Osteoblast (primary cell): ENCODE data around the gene SLC5A10. TPM values are rescaled to one million over a fixed set of nuclear protein-coding genes. Genes with fewer than 3 reads are reported as not detected.

ENCODE experiments used
- DNase-seq: peaks from one replicate; pipeline ENCODE4 v3.0.0; 2011; ENCODE audit warnings: low spot score, mixed read lengths; ENCODE audit not compliant: insufficient read length; ENCODE audit errors: missing footprints
- H2AFZ ChIP-seq: 2 replicates; pipeline ENCODE4 v1.6.0; 2011; ENCODE audit warnings: mild to moderate bottlenecking, low read length
- H3K27ac ChIP-seq: 2 replicates; pipeline ENCODE4 v1.5.1; 2011; ENCODE audit warnings: mild to moderate bottlenecking, low read depth, low read length, moderate library complexity
- H3K27me3 ChIP-seq: 2 replicates; pipeline ENCODE4 v1.6.0; 2012; ENCODE audit warnings: mild to moderate bottlenecking, control low read depth, inconsistent platforms, low read length, moderate library complexity; ENCODE audit not compliant: insufficient read depth
- H3K36me3 ChIP-seq: 2 replicates; pipeline ENCODE4 v1.5.1; 2011; ENCODE audit warnings: mild to moderate bottlenecking, low read length, control low read depth, moderate library complexity; ENCODE audit not compliant: insufficient read depth
- H3K4me1 ChIP-seq: 2 replicates; pipeline ENCODE4 v1.5.1; 2011; ENCODE audit warnings: mild to moderate bottlenecking, low read length, control low read depth, moderate library complexity; ENCODE audit not compliant: insufficient read depth
- H3K4me2 ChIP-seq: 2 replicates; pipeline ENCODE4 v1.6.0; 2011; ENCODE audit warnings: mild to moderate bottlenecking, low read length; ENCODE audit not compliant: insufficient read depth
- H3K4me3 ChIP-seq: fragments of 200-600 bp; sonication (generic); 3 replicates; pipeline ENCODE4 v1.5.1; 2012; ENCODE audit warnings: mild to moderate bottlenecking, low read length, inconsistent platforms; ENCODE audit not compliant: insufficient read depth
- H3K79me2 ChIP-seq: 2 replicates; pipeline ENCODE4 v1.6.0; 2012; ENCODE audit warnings: mild to moderate bottlenecking, low read length, control low read depth, inconsistent platforms; ENCODE audit not compliant: insufficient read depth
- H3K9me3 ChIP-seq: 2 replicates; pipeline ENCODE4 v1.5.1; 2011; ENCODE audit warnings: low read depth, low read length, control low read depth
- H4K20me1 ChIP-seq: 2 replicates; pipeline ENCODE4 v1.6.0; 2012; ENCODE audit warnings: mild to moderate bottlenecking, low read length, control low read depth; ENCODE audit not compliant: insufficient read depth
- total RNA-seq: library from RNA; depleted of rRNA; stranded (reverse); fragments of >200 nt; gene quantifications from 2 replicates; pipeline ENCODE4 v1.2.3, GENCODE V29; 2012
- TF ChIP-seq, protein P1 (sequence below): IDR thresholded peaks from 2 replicates; pipeline ENCODE4 v1.5.1; 2011; ENCODE audit warnings: mild to moderate bottlenecking, low read depth, low read length, moderate library complexity; ENCODE audit errors: extremely low read depth

SLC5A10 gene
- total RNA-seq, 1 donor = not detected

GRCh38 chr17:18910881-18911280, 41.1 kb upstream of the SLC5A10 start:
- Histone ChIP-seq H3K27me3 (no peaks in the 10 kb centered on the region), H3K36me3 (peaks cover 12% of the 10 kb centered on the region), H3K27ac (no peak overlapping the region), H3K9me3 (no peaks in the 10 kb centered on the region), H3K4me1 (no peaks in the 10 kb centered on the region), H2AFZ (no peak overlapping the region), H3K79me2 (no peaks in the 10 kb centered on the region), H3K4me2 (no peak overlapping the region), H4K20me1 (no peaks in the 10 kb centered on the region), H3K4me3 (no peak overlapping the region)
- TF ChIP-seq, protein P1, sequence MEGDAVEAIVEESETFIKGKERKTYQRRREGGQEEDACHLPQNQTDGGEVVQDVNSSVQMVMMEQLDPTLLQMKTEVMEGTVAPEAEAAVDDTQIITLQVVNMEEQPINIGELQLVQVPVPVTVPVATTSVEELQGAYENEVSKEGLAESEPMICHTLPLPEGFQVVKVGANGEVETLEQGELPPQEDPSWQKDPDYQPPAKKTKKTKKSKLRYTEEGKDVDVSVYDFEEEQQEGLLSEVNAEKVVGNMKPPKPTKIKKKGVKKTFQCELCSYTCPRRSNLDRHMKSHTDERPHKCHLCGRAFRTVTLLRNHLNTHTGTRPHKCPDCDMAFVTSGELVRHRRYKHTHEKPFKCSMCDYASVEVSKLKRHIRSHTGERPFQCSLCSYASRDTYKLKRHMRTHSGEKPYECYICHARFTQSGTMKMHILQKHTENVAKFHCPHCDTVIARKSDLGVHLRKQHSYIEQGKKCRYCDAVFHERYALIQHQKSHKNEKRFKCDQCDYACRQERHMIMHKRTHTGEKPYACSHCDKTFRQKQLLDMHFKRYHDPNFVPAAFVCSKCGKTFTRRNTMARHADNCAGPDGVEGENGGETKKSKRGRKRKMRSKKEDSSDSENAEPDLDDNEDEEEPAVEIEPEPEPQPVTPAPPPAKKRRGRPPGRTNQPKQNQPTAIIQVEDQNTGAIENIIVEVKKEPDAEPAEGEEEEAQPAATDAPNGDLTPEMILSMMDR = no peak
- no peak for DNase-seq

DNA sequence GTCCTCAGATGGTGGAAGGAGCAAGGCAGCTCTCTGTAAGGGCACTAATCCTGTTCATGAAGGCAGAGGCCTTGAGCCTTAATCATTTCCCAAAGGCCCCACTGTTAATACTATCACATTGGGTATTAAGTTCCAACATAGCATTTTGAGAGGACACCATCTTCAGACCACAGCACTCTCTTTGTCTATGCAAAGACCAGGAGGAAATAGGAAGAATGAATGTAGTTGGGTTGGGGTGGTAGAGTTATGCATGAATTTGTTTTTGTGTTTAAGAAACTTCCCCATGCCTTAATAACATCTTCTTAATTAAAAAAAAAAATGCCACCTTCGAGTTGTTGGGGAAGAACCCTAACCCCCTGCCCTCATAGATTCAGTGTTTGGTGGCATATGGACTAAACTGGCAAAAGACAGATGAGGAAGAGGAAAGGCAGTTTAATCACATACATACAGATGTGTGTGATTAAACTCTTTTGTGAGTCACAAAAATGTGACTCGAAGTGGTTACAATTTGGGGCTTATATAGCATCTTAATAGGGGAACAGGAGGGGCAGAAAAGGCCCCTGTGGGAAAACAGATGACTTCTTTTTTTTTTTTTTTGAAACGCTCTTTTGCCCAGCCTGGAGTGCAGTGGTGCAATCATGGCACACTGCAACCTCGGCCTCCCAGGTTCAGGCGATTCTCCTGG, 35.0 kb upstream of the SLC5A10 start:
- peak; percentile 71 for DNase-seq
- peaks cover 17% of the 10 kb centered on the region for H3K4me1 ChIP-seq
- H3K9me3 ChIP-seq = no peaks in the 10 kb centered on the region
- TF ChIP-seq, protein P1 = no peak
- peaks cover 11% of the 10 kb centered on the region for H4K20me1 ChIP-seq
- H3K4me2 ChIP-seq = no peak overlapping the region
- no peak overlapping the region for H2AFZ ChIP-seq
- H3K79me2 ChIP-seq = peaks cover 6% of the 10 kb centered on the region
- no peak overlapping the region for H3K27ac ChIP-seq
- H3K27me3 ChIP-seq = no peaks in the 10 kb centered on the region
- H3K36me3 ChIP-seq = peaks cover 12% of the 10 kb centered on the region
- no peak overlapping the region for H3K4me3 ChIP-seq

- no peak overlapping the region for H3K27ac ChIP-seq
Observed at GRCh38 chr17:18917506-18918032, 34.4 kb upstream of the SLC5A10 start.

GRCh38 chr17:18919963-18920362, 32.0 kb upstream of the SLC5A10 start:
- Histone ChIP-seq H4K20me1 (peaks cover 12% of the 10 kb centered on the region), H3K36me3 (peaks cover 10% of the 10 kb centered on the region), H3K9me3 (no peaks in the 10 kb centered on the region), H2AFZ (no peak overlapping the region), H3K27ac (no peak overlapping the region), H3K27me3 (no peaks in the 10 kb centered on the region), H3K4me1 (peaks cover 22% of the 10 kb centered on the region), H3K79me2 (peaks cover 9% of the 10 kb centered on the region), H3K4me2 (no peak overlapping the region), H3K4me3 (no peak overlapping the region)
- TF ChIP-seq, protein P1 = no peak
- DNase-seq = no peak

More at GRCh38 chr17:18917506-18918032, 34.4 kb upstream of the SLC5A10 start:
- Histone ChIP-seq H3K4me1 (peaks cover 22% of the 10 kb centered on the region), H3K9me3 (no peaks in the 10 kb centered on the region), H3K36me3 (peaks cover 7% of the 10 kb centered on the region), H3K4me2 (no peak overlapping the region), H4K20me1 (peaks cover 12% of the 10 kb centered on the region), H3K79me2 (peaks cover 6% of the 10 kb centered on the region), H3K27me3 (no peaks in the 10 kb centered on the region), H2AFZ (no peak overlapping the region), H3K4me3 (no peak overlapping the region)
- TF ChIP-seq, protein P1 = no peak
- no peak for DNase-seq
